ENCODE results near the gene TOMM70.

TOMM70 gene

GRCh38 chr3:100319951-100320350, 80.9 kb downstream of the TOMM70 start:
- DNase-seq, result no peak

GRCh38 chr3:100317912-100318311, 83.0 kb downstream of the TOMM70 start:
- no peak for DNase-seq

- DNase-seq, result no peak
These were observed 84.2 kb downstream of the TOMM70 start for GRCh38 chr3:100316641-100317069.

All from NCI-H1930 (cell line).